ENCODE measurements around the gene UNC45A. TPM values are rescaled to one million over a fixed set of nuclear protein-coding genes. Genes with fewer than 3 reads are reported as not detected.
A peak's percentile ranks its signal among the peaks of the same experiment; 100 is the strongest.

Gene UNC45A
- total RNA-seq, 6 experiments from 2014 or later, result 13.3 to 33.0 (median 25.4) TPM

DNA sequence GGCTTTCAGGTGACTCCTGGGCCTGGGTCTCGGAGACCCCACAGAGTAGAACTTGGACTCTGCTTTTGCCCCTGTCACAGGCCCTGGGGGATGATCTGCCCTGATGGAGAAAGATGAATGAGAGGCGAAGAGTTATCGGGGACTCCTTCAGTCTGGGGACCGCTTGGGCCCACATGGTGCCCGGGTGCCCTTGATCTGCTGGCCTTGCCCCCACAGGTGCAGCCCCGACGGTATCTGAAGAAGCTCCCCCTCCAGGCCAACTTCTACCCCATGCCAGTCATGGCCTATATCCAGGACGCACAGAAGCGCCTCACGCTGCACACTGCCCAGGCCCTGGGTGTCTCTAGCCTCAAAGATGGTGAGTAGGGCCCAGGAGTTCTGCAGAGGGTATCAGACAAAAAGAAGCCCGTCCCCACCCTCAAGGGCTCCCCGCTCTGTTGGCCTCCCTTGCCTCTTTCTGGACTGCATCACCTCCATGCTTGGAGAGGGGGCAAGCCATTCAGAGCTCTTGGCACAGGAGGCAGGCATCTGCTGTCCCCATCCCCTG is 21.6 kb upstream of the UNC45A start:
- H3K4me3 ChIP-seq, result no peak overlapping the region
- H3K9me3 ChIP-seq, result no peaks in the 10 kb centered on the region
- WGBS (ENCODE audit: insufficient coverage, low coverage, low lambda C conversion rate, missing lambda C conversion rate), result 83% methylated on average over 5 of the region's 12 CpGs
- peak overlapping the region in 1 of 3 donors; percentile 2 for H3K27ac ChIP-seq
- ATAC-seq, result no peak
- peaks cover 0 to 18% (median 0%) of the 10 kb centered on the region in 4 donors for H3K4me1 ChIP-seq
- intact Hi-C loops (cut with DNase I), result loop anchor here in 1 of 2 donors (10.0 kb wide), 1 partner anchor 269 kb away; no protein-coding TSS in a partner anchor
- no peaks in the 10 kb centered on the region for H3K27me3 ChIP-seq
- peak in 2 of 3 donors; percentile 14 to 46 for DNase-seq
- TF ChIP-seq, protein P1, sequence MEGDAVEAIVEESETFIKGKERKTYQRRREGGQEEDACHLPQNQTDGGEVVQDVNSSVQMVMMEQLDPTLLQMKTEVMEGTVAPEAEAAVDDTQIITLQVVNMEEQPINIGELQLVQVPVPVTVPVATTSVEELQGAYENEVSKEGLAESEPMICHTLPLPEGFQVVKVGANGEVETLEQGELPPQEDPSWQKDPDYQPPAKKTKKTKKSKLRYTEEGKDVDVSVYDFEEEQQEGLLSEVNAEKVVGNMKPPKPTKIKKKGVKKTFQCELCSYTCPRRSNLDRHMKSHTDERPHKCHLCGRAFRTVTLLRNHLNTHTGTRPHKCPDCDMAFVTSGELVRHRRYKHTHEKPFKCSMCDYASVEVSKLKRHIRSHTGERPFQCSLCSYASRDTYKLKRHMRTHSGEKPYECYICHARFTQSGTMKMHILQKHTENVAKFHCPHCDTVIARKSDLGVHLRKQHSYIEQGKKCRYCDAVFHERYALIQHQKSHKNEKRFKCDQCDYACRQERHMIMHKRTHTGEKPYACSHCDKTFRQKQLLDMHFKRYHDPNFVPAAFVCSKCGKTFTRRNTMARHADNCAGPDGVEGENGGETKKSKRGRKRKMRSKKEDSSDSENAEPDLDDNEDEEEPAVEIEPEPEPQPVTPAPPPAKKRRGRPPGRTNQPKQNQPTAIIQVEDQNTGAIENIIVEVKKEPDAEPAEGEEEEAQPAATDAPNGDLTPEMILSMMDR (IDR thresholded peaks at IDR 0.05), result no peak
- TF ChIP-seq POLR2A (IDR thresholded peaks at IDR 0.05), result no peak
- peaks cover 12 to 83% (median 56%) of the 10 kb centered on the region in 4 donors for H3K36me3 ChIP-seq

DNA sequence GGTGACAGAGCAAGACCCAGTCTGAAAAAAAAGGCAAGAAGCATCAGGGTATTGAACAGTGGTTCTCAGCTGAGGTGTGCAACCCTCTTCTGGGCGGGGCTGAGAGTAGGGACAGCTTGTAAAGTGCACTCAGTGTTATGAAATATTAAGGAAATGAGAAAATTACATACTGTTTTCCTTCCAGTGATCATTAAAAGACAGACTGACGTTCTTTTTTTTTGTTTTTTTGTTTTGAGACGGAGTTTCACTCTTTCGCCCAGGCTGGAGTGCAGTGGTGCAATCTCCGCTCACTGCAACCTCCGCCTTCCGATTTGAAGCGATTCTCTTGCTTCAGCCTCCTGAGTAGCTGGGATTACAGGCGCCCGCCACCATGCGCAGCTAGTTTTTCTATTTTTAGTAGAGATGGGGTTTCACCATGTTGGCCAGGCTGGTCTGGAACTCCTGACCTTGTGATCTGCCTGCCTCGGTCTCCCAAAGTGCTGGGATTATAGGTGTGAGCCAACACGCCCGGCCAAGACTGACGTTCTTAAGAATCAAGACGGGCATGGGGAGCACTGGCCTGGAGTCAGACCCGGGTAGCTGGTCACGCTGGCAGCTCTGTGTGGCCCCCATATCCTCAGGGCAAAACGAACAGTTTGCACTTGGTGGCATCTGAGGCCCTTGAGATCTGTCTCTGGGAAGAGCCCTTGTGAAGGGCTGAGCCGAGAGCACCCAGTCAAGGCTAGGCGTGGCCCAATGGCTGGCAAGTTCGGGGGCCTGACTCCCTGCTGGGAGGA is 20.6 kb upstream of the UNC45A start:
- 85% methylated on average over 15 of the region's 22 CpGs for WGBS (ENCODE audit: insufficient coverage, low coverage, low lambda C conversion rate, missing lambda C conversion rate)
- H3K27ac ChIP-seq, result peak overlapping the region in 1 of 3 donors; percentile 73
- peaks cover 12 to 84% (median 57%) of the 10 kb centered on the region in 4 donors for H3K36me3 ChIP-seq
- DNase-seq (peak in 2 of 3 donors; percentile 45 to 53), ATAC-seq (no peak)
- no peaks in the 10 kb centered on the region for H3K27me3 ChIP-seq
- H3K9me3 ChIP-seq, result no peaks in the 10 kb centered on the region
- no peak overlapping the region for H3K4me3 ChIP-seq
- TF ChIP-seq, protein P1 (IDR thresholded peaks at IDR 0.05), result no peak
- no peak for TF ChIP-seq POLR2A (IDR thresholded peaks at IDR 0.05)
- intact Hi-C loops (cut with DNase I), result loop anchor here in 1 of 2 donors (10.0 kb wide), 1 partner anchor 270 kb away; no protein-coding TSS in a partner anchor
- peaks cover 0 to 18% (median 0%) of the 10 kb centered on the region in 4 donors for H3K4me1 ChIP-seq

DNA sequence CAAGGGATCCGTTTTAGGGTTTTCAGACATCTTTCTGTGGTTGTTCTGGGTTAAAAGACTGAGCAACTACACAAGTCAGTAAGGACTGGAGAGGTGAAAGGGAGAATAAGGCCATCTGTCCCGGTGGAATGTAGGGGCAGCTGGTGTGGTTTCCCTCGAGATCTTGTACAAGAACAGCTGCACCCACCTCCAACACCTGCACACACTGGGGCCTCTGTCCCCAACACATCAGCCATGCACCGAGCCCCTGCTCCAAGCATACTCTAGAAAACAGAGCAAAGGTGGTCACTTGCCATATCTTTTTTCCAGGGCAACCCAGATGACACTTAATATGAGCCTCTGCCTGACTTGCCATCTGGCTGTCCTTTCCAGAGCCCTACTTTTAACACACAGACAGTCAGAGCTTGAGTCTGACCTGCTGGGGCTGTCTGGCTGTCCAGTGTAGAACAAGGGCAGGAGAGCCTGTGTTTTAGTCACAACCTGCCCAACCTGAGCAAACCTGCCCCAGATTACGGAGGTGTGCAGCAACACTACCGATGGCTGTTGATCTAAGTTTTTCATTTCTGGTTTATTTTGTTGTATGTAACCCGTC is 19.8 kb upstream of the UNC45A start:
- intact Hi-C loops (cut with DNase I), result loop anchor here in 1 of 2 donors (10.0 kb wide), 1 partner anchor 271 kb away; no protein-coding TSS in a partner anchor
- WGBS (ENCODE audit: insufficient coverage, low coverage, low lambda C conversion rate, missing lambda C conversion rate), result 58% methylated on average over 6 of the region's 7 CpGs
- no peaks in the 10 kb centered on the region for H3K27me3 ChIP-seq
- H3K27ac ChIP-seq, result peak overlapping the region in 1 of 3 donors; percentile 73
- H3K4me1 ChIP-seq, result peaks cover 0 to 18% (median 0%) of the 10 kb centered on the region in 4 donors
- DNase-seq, result peak in 2 of 3 donors; percentile 32 to 47
- no peak overlapping the region for H3K4me3 ChIP-seq
- peak in 2 of 4 donors; percentile 7 to 44 for ATAC-seq
- no peaks in the 10 kb centered on the region for H3K9me3 ChIP-seq
- TF ChIP-seq, protein P1 (IDR thresholded peaks at IDR 0.05), result no peak
- peaks cover 12 to 84% (median 59%) of the 10 kb centered on the region in 4 donors for H3K36me3 ChIP-seq

DNA sequence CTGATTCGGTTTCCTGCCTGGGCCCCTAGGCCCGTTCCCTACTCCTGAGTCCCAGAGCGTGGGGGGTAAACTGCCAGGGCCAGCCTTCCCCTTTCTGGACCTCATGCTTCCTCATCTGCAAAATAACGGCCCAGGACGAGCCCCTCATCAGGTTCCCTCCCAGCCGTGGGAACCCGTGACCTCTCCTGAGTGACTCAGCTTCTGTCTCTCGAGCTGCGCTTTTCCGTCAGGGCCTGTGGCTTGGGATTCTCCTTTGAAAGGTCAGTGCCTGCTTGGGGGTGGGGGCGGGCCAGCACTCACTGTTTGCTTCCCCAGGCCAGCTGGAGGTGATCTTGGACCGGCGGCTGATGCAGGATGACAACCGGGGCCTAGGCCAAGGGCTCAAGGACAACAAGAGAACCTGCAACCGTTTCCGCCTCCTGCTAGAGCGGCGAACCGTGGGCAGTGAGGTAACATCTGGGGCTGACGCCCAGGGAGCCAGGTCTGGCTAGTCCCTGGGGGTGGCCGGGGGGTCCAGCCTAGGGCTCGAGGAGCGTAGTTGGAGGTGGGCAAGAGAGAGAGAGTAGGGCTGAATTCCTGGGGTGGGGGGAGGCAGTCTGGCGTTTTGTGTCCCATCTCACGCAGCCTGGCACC is 19.2 kb upstream of the UNC45A start:
- DNase-seq, result peak; percentile 85 to 93 (median 90)
- H3K36me3 ChIP-seq, result peaks cover 12 to 84% (median 57%) of the 10 kb centered on the region in 4 donors

More for the DNA sequence above, 19.2 kb upstream of the UNC45A start:
- H3K4me3 ChIP-seq, result no peak overlapping the region
- H3K9me3 ChIP-seq, result no peaks in the 10 kb centered on the region
- no peaks in the 10 kb centered on the region for H3K27me3 ChIP-seq
- peaks cover 0 to 18% (median 0%) of the 10 kb centered on the region in 4 donors for H3K4me1 ChIP-seq
- TF ChIP-seq POLR2A (IDR thresholded peaks at IDR 0.05), result peak; percentile 2
- TF ChIP-seq, protein P1 (IDR thresholded peaks at IDR 0.05), result no peak
- WGBS (ENCODE audit: insufficient coverage, low coverage, low lambda C conversion rate, missing lambda C conversion rate), result 44% methylated on average over 13 of the region's 25 CpGs
- intact Hi-C loops (cut with DNase I), result loop anchor here in 1 of 2 donors (10.0 kb wide), 1 partner anchor 271 kb away; no protein-coding TSS in a partner anchor
- peak; percentile 51 to 94 (median 78) for ATAC-seq
- peak overlapping the region in 2 of 3 donors; percentile 16 to 73 for H3K27ac ChIP-seq

Data from right lobe of liver (tissue), 6 donors.